GM06990 (cell line): ENCODE results near the gene ARHGAP26.

Experiments used
- DNase-seq: peaks from one replicate; pipeline ENCODE4 v3.0.0-alpha.2; 2011; ENCODE audit not compliant: insufficient read length; ENCODE audit errors: extremely low read depth
- H3K27me3 ChIP-seq: replicated peaks from 2 replicates; pipeline ENCODE4 v1.6.0; 2011; ENCODE audit warnings: low read length; ENCODE audit not compliant: control insufficient read depth, insufficient read depth
- H3K36me3 ChIP-seq: 2 replicates; pipeline ENCODE4 v1.5.1; 2011; ENCODE audit warnings: low read length; ENCODE audit not compliant: control insufficient read depth, insufficient read depth
- H3K4me3 ChIP-seq: replicated peaks from 2 replicates; pipeline ENCODE4 v1.5.1; 2011; ENCODE audit warnings: low read depth, mild to moderate bottlenecking, control low read depth, low read length
- TF ChIP-seq, protein P1 (sequence below): IDR thresholded peaks from 2 replicates; pipeline ENCODE4 v1.5.1; 2011; ENCODE audit warnings: low read length, control low read depth, mild to moderate bottlenecking, inconsistent platforms; ENCODE audit not compliant: insufficient read depth, poor library complexity, severe bottlenecking

ARHGAP26 gene

DNA sequence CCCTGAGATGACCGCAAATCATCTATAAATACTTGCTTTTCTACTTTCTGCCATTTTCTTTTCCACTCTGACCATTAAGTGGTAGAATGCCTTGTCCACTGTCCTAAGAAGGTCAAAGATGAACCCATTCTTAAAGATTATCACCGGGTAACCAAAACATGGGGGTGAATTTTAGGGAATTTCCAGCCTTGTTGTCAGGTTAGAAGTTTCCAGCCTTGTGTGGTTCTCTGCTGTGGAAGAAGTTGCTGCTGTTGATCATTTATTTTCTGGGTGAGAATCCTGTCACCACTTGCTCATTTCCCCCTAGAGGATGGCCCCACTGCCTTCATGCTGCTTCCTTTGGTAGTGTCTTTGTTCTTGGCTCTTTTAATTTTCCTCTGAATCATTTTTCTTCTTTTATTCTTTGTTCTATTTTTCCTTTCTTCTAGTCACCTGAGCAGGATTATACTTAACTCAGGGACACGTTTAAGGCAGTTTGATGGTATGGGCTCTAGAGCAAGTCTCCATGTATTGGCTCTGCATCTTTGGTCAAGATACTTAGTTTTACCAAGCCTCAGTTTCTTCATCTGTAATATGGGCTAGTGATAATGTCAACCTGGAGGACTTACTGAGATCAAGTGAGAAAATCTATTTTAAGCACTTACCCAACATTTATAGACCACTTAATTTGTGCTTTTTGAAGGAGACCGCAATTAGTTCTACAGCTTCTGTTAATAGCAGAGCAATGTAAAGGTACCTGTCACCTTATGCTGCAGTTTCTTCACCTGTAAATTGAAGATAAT, 266.2 kb downstream of the ARHGAP26 start:
- TF ChIP-seq, protein P1, sequence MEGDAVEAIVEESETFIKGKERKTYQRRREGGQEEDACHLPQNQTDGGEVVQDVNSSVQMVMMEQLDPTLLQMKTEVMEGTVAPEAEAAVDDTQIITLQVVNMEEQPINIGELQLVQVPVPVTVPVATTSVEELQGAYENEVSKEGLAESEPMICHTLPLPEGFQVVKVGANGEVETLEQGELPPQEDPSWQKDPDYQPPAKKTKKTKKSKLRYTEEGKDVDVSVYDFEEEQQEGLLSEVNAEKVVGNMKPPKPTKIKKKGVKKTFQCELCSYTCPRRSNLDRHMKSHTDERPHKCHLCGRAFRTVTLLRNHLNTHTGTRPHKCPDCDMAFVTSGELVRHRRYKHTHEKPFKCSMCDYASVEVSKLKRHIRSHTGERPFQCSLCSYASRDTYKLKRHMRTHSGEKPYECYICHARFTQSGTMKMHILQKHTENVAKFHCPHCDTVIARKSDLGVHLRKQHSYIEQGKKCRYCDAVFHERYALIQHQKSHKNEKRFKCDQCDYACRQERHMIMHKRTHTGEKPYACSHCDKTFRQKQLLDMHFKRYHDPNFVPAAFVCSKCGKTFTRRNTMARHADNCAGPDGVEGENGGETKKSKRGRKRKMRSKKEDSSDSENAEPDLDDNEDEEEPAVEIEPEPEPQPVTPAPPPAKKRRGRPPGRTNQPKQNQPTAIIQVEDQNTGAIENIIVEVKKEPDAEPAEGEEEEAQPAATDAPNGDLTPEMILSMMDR, result peak; percentile 4
- H3K36me3 ChIP-seq, result peaks cover 2% of the 10 kb centered on the region; the same call in 1 of the 2 replicates
- no peaks in the 10 kb centered on the region for H3K27me3 ChIP-seq
- H3K4me3 ChIP-seq, result no peak overlapping the region
- DNase-seq, result no peak

DNA sequence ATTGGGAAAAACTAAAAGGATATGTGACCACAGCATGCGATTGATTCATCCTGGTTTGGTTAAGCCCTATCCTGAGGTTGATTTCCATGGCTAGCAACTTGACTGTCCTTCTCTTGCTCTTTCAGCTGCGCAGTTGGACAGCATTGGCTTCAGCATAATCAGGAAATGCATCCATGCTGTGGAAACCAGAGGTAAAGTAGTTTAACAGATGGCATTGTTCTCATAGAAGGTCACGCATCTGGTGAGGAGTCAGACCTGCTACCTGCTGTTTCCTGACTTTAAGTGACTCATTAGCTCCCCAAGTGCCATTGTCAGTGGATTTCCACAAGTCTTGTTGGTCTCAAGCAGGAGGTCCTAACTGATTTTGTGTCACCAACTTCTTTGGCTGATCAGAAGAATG, 266.9 kb downstream of the ARHGAP26 start:
- no peak overlapping the region for H3K4me3 ChIP-seq
- no peak for DNase-seq
- TF ChIP-seq, protein P1, result no peak
- peaks cover 4% of the 10 kb centered on the region for H3K36me3 ChIP-seq
- no peaks in the 10 kb centered on the region for H3K27me3 ChIP-seq

DNA sequence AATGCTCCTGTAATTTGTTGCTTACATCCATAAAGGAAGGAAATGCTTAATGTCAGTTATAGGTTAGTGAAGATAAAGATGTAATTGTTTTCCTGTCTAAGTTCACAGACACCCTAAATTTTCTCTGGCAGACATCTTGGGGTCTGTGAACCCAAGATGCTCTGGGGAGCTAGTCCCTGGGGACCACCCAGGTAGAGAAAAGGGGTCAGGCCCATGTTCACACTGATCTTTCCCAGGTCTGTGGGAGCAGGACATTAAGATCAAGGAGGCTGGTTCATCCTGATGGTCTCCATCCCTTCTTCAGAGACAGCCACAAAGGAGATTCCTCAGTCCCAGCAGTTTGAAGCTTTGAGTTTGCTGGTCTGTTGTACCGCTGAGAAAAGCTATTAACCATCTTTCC, 267.5 kb downstream of the ARHGAP26 start:
- Histone ChIP-seq H3K4me3 (no peak overlapping the region), H3K36me3 (peaks cover 6% of the 10 kb centered on the region), H3K27me3 (no peaks in the 10 kb centered on the region)
- DNase-seq, result no peak
- TF ChIP-seq, protein P1, result no peak

DNA sequence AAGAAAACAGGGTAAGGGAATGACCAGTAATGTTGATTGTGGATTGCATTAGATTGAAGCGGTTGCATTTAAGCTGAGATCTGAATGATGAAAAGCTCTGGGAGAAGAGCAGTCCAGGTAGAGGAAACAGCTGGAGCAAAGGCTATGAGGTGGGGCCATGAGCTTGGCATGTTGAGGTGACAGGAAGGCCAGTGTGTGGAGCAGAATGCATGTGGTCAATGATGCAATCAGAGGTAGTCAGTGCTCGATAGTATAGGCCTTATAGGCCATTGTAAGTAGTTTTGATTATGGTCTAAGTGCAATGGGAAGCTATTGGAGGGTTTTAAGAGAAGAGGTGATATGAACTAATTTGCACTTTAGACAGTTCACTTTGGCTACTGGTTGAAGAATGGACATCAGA, 270.4 kb downstream of the ARHGAP26 start:
- H3K36me3 ChIP-seq, result peaks cover 6% of the 10 kb centered on the region
- TF ChIP-seq, protein P1, result no peak
- no peaks in the 10 kb centered on the region for H3K27me3 ChIP-seq
- no peak for DNase-seq
- H3K4me3 ChIP-seq, result no peak overlapping the region

DNA sequence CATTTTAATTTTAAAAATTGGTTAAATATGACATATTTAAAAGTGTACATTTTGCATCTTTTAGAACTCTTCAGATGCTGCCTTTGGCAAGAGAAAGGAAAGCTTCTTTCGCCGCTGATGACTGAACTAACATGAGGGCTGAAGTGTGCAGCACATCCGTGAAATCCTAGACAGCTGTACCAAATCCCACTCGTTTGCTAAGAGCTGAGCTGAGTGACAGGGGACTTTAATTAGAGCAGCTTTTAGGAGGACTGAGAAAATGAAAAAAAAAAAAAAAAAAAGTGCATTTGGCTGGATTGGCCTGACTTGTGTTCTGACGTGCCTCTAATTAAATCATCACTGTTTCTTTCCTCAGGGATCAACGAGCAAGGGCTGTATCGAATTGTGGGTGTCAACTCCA, 271.3 kb downstream of the ARHGAP26 start:
- Histone ChIP-seq H3K36me3 (peaks cover 6% of the 10 kb centered on the region), H3K4me3 (no peak overlapping the region), H3K27me3 (no peaks in the 10 kb centered on the region)
- TF ChIP-seq, protein P1, result no peak
- DNase-seq, result no peak
